Mononuclear cell (primary cell): ENCODE data around the gene TYSND1. TPM values are rescaled to one million over a fixed set of nuclear protein-coding genes. Genes with fewer than 3 reads are reported as not detected.
A peak's percentile ranks its signal among the peaks of the same experiment; 100 is the strongest.
"Not testable (repeated sequence)": the region's sequence is repeated elsewhere in the genome, so short reads cannot be mapped to it uniquely, and the experiment has no call there.

Source experiments
- H3K27me3 ChIP-seq: 2 replicates; pipeline ENCODE4 v1.6.0; 2011; ENCODE audit warnings: low read length, control low read depth; ENCODE audit not compliant: insufficient read depth
- H3K4me1 ChIP-seq: 2 replicates; pipeline ENCODE4 v1.5.1; 2011; ENCODE audit warnings: mild to moderate bottlenecking, low read length, control low read depth; ENCODE audit not compliant: insufficient read depth
- H3K4me3 ChIP-seq: 2 replicates; pipeline ENCODE4 v1.5.1; 2011; ENCODE audit warnings: mild to moderate bottlenecking, low read length, moderate library complexity
- H3K9me3 ChIP-seq: 2 replicates; pipeline ENCODE4 v1.5.1; 2011; ENCODE audit warnings: low read depth, mild to moderate bottlenecking, control low read depth, low read length
- total RNA-seq: library from RNA; depleted of rRNA; stranded (reverse); fragments of >200 nt; gene quantifications from one replicate; pipeline ENCODE4 v1.2.3, GENCODE V29; 2012

TYSND1 gene
- total RNA-seq = 6.1 TPM

- Histone ChIP-seq H3K4me1 (peaks cover 22% of the 10 kb centered on the region), H3K4me3 (peak within 1 kb of the TSS; percentile 69)
Observed at GRCh38 chr10:70146489-70147258, at the start of gene TYSND1. Gene TYSND1 (minus strand): TSS chr10:70146700. CDS start chr10:70146586, 114 bp downstream.

GRCh38 chr10:70193391-70193844 lies 46.9 kb upstream of the TYSND1 start:
- Histone ChIP-seq H3K9me3 (no peaks in the 10 kb centered on the region), H3K4me3 (no peak overlapping the region), H3K4me1 (peaks cover 50% of the 10 kb centered on the region), H3K27me3 (no peaks in the 10 kb centered on the region)

More at GRCh38 chr10:70146489-70147258, at the start of gene TYSND1:
- Histone ChIP-seq H3K27me3 (no peaks in the 10 kb centered on the region), H3K9me3 (no peaks in the 10 kb centered on the region)

- no peaks in the 10 kb centered on the region for H3K27me3 ChIP-seq
- no peaks in the 10 kb centered on the region for H3K9me3 ChIP-seq
- peaks cover 47% of the 10 kb centered on the region for H3K4me1 ChIP-seq
Observed at GRCh38 chr10:70192326-70192968, 45.9 kb upstream of the TYSND1 start.

GRCh38 chr10:70191972-70192305 lies 45.4 kb upstream of the TYSND1 start:
- Histone ChIP-seq H3K9me3 (no peaks in the 10 kb centered on the region), H3K27me3 (no peaks in the 10 kb centered on the region), H3K4me3 (no peak overlapping the region), H3K4me1 (peaks cover 43% of the 10 kb centered on the region)

More at GRCh38 chr10:70192326-70192968, 45.9 kb upstream of the TYSND1 start:
- no peak overlapping the region for H3K4me3 ChIP-seq

GRCh38 chr10:70191161-70191971 lies 44.9 kb upstream of the TYSND1 start:
- Histone ChIP-seq H3K9me3 (no peaks in the 10 kb centered on the region), H3K27me3 (no peaks in the 10 kb centered on the region), H3K4me1 (peaks cover 43% of the 10 kb centered on the region), H3K4me3 (no peak overlapping the region)

- no peaks in the 10 kb centered on the region for H3K27me3 ChIP-seq
- peaks cover 43% of the 10 kb centered on the region for H3K4me1 ChIP-seq
- H3K9me3 ChIP-seq = no peaks in the 10 kb centered on the region
- no peak overlapping the region for H3K4me3 ChIP-seq
Observed at GRCh38 chr10:70190581-70190980, 44.1 kb upstream of the TYSND1 start.

- Histone ChIP-seq H3K4me1 (peaks cover 43% of the 10 kb centered on the region), H3K4me3 (no peak overlapping the region), H3K27me3 (no peaks in the 10 kb centered on the region)
Observed at GRCh38 chr10:70190102-70190501, 43.6 kb upstream of the TYSND1 start.

GRCh38 chr10:70188768-70189167 lies 42.3 kb upstream of the TYSND1 start:
- Histone ChIP-seq H3K4me3 (no peak overlapping the region), H3K4me1 (peaks cover 42% of the 10 kb centered on the region), H3K9me3 (no peaks in the 10 kb centered on the region), H3K27me3 (no peaks in the 10 kb centered on the region)

More at GRCh38 chr10:70190102-70190501, 43.6 kb upstream of the TYSND1 start:
- H3K9me3 ChIP-seq = no peaks in the 10 kb centered on the region

GRCh38 chr10:70186571-70186970 lies 40.1 kb upstream of the TYSND1 start:
- no peak overlapping the region for H3K4me3 ChIP-seq
- H3K4me1 ChIP-seq = peaks cover 22% of the 10 kb centered on the region
- H3K9me3 ChIP-seq = no peaks in the 10 kb centered on the region
- no peaks in the 10 kb centered on the region for H3K27me3 ChIP-seq

GRCh38 chr10:70186090-70186489 lies 39.6 kb upstream of the TYSND1 start:
- Histone ChIP-seq H3K4me1 (peaks cover 17% of the 10 kb centered on the region), H3K9me3 (no peaks in the 10 kb centered on the region), H3K27me3 (no peaks in the 10 kb centered on the region), H3K4me3 (no peak overlapping the region)

- Histone ChIP-seq H3K4me1 (no peaks in the 10 kb centered on the region), H3K9me3 (no peaks in the 10 kb centered on the region), H3K27me3 (peaks cover 4% of the 10 kb centered on the region), H3K4me3 (no peak overlapping the region)
Observed at GRCh38 chr10:70183304-70183703, 36.8 kb upstream of the TYSND1 start.

GRCh38 chr10:70179209-70179608 lies 32.7 kb upstream of the TYSND1 start:
- H3K4me1 ChIP-seq = peaks cover 15% of the 10 kb centered on the region
- H3K9me3 ChIP-seq, H3K4me3 ChIP-seq: not testable (repeated sequence)

GRCh38 chr10:70178139-70178725 lies 31.7 kb upstream of the TYSND1 start:
- Histone ChIP-seq H3K27me3 (peaks cover 4% of the 10 kb centered on the region), H3K9me3 (no peaks in the 10 kb centered on the region), H3K4me1 (peaks cover 22% of the 10 kb centered on the region), H3K4me3 (no peak overlapping the region)

More at GRCh38 chr10:70179209-70179608, 32.7 kb upstream of the TYSND1 start:
- H3K27me3 ChIP-seq = not testable (repeated sequence)

- Histone ChIP-seq H3K27me3 (peaks cover 4% of the 10 kb centered on the region), H3K4me1 (peaks cover 22% of the 10 kb centered on the region), H3K4me3 (no peak overlapping the region), H3K9me3 (no peaks in the 10 kb centered on the region)
Observed at GRCh38 chr10:70176441-70176840, 29.9 kb upstream of the TYSND1 start.

- Histone ChIP-seq H3K4me3 (no peak overlapping the region), H3K27me3 (peaks cover 4% of the 10 kb centered on the region), H3K4me1 (peaks cover 28% of the 10 kb centered on the region), H3K9me3 (no peaks in the 10 kb centered on the region)
Observed at GRCh38 chr10:70175516-70175915, 29.0 kb upstream of the TYSND1 start.
